CD4-positive, CD25-positive, alpha-beta regulatory T cell (primary cell): ENCODE results near the gene XAB2. TPM values are rescaled to one million over a fixed set of nuclear protein-coding genes. Genes with fewer than 3 reads are reported as not detected.

Experiments
- ATAC-seq, 2 donors: fragments of 150-1000 bp; cut with Tn5 transposase; one replicate each; pipeline ENCODE4 v1.10.0; 2021; ENCODE audit warnings: low read depth in 2 of 2, moderate number of reproducible peaks in 2 of 2, moderate library complexity in 1 of 2
- DNase-seq, 3 donors: peaks; one replicate each; pipeline versions ENCODE4 v3.0.0 to v3.0.0-alpha.2; 2012 to 2022; ENCODE audit warnings: mixed read lengths in 1 of 3
- H3K27ac ChIP-seq: one replicate; pipeline ENCODE4 v1.7.0; 2013; ENCODE audit warnings: mild to moderate bottlenecking, low read length; ENCODE audit not compliant: insufficient read depth, poor library complexity, severe bottlenecking
- H3K27me3 ChIP-seq: one replicate; pipeline ENCODE4 v1.7.0; 2013; ENCODE audit warnings: low read length; ENCODE audit not compliant: control insufficient read depth, insufficient read depth
- H3K36me3 ChIP-seq: one replicate; pipeline ENCODE4 v1.7.0; 2013; ENCODE audit warnings: mild to moderate bottlenecking, low read length, moderate library complexity; ENCODE audit not compliant: control insufficient read depth, insufficient read depth
- H3K4me1 ChIP-seq: 2 replicates; pipeline ENCODE4 v1.7.0; 2013; ENCODE audit warnings: mild to moderate bottlenecking, low read length; ENCODE audit not compliant: insufficient read depth, control insufficient read depth, poor library complexity, severe bottlenecking
- H3K4me3 ChIP-seq: one replicate; pipeline ENCODE4 v1.7.0; 2013; ENCODE audit warnings: low read depth, mild to moderate bottlenecking, low read length, moderate library complexity
- H3K9me3 ChIP-seq, 2 experiments: 1 replicate in 1 of 2; 2 replicates in 1 of 2; pipeline ENCODE4 v1.7.0; 2013; ENCODE audit warnings: low read length in 2 of 2, mild to moderate bottlenecking in 1 of 2, moderate library complexity in 1 of 2; ENCODE audit not compliant: control insufficient read depth in 2 of 2
- H3K27ac Mint-ChIP-seq, 3 donors: one replicate each; pipeline ENCODE4 v1.8.0; 2020 to 2022; ENCODE audit warnings: mild to moderate bottlenecking in 3 of 3, mixed read lengths in 3 of 3, moderate library complexity in 2 of 3
- H3K27me3 Mint-ChIP-seq: one replicate; pipeline ENCODE4 v1.8.0; 2022; ENCODE audit warnings: mild to moderate bottlenecking, mixed read lengths
- H3K36me3 Mint-ChIP-seq: one replicate; pipeline ENCODE4 v1.8.0; 2020; ENCODE audit warnings: mixed read lengths
- H3K4me1 Mint-ChIP-seq, 4 donors: one replicate each; pipeline ENCODE4 v1.8.0; 2020 to 2022; ENCODE audit warnings: mixed read lengths in 4 of 4, mild to moderate bottlenecking in 1 of 4
- H3K4me3 Mint-ChIP-seq, 4 donors: one replicate each; pipeline ENCODE4 v1.8.0; 2020 to 2022; ENCODE audit warnings: mild to moderate bottlenecking in 4 of 4, mixed read lengths in 4 of 4, moderate library complexity in 3 of 4
- H3K9me3 Mint-ChIP-seq, 7 donors: one replicate each; pipeline ENCODE4 v1.8.0; 2020 to 2022; ENCODE audit warnings: mixed read lengths in 7 of 7, mild to moderate bottlenecking in 3 of 7, moderate library complexity in 2 of 7
- polyA plus RNA-seq, 4 donors: library from polyadenylated mRNA; unstranded; fragments of 300-500 nt; fragmentation: Illumina TruSeq; gene quantifications; one replicate each; pipeline ENCODE4 v1.2.3, GENCODE V29; 2021
- total RNA-seq: library from RNA; stranded (reverse); gene quantifications from one replicate; pipeline ENCODE4 v1.2.3, GENCODE V29; 2022

The XAB2 gene
- total and polyA plus RNA-seq, 5 donors from 2014 or later = 7.7 to 62.5 (median 10.2) TPM

DNA sequence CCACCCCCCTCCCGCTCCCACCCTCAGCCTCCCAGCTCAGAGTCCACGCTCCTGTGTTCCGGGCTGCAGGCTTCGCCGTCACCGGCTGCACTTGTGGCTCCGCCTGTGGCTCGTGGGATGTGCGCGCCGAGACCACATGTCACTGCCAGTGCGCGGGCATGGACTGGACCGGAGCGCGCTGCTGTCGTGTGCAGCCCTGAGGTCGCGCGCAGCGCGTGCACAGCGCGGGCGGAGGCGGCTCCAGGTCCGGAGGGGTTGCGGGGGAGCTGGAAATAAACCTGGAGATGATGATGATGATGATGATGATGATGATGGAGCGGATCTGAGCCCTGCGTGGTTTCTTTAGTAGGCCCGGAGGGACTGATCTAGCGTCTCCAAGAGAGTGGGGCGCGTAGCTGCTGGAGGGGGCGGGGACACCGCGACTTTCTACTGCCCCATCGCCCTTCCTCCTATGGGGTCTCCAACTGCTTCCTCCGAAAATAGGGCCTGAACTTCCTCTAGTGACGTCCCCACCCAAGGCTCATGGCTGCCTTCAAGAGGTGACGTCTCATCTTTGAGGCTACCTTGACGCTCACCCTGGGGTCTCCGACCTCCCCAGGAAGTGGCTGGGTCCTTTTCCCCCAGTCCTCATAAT lies 40.9 kb upstream of the XAB2 start:
- no peaks in the 10 kb centered on the region for H3K36me3 ChIP-seq
- H3K9me3 Mint-ChIP-seq = no peaks in the 10 kb centered on the region
- no peaks in the 10 kb centered on the region for H3K36me3 Mint-ChIP-seq
- H3K27ac Mint-ChIP-seq = no peak overlapping the region
- H3K4me3 ChIP-seq = no peak overlapping the region
- DNase-seq (peak in 1 of 3 donors; percentile 39), ATAC-seq (peak in 1 of 2 donors; percentile 28)
- H3K27ac ChIP-seq = no peak overlapping the region
- no peaks in the 10 kb centered on the region for H3K27me3 ChIP-seq
- H3K4me1 Mint-ChIP-seq = peaks cover 2 to 11% (median 6%) of the 10 kb centered on the region in 4 donors
- peaks cover 49% of the 10 kb centered on the region for H3K27me3 Mint-ChIP-seq
- no peaks in the 10 kb centered on the region for H3K9me3 ChIP-seq
- H3K4me3 Mint-ChIP-seq = peak overlapping the region in 2 of 4 donors; percentile 50 to 62
- peaks cover 3% of the 10 kb centered on the region for H3K4me1 ChIP-seq

DNA sequence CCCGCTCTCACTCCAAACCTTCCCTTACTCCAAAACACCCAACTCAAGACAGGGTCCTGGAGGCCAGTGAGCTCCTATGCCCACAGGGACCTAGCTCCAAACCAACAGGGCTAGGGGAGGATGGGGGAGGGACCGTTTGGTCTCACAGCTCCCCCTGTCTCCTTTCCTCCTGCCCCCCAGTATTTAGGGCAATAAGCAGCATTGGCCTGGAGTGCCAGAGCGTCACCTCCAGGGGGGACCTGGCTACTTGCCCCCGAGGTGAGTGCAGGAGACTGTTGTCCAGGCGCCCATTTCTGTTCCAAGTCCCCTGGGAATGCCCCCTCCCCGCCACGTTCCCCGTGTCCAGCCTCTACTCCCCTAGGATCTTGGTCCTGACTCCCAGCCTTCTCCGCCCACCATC lies 40.3 kb upstream of the XAB2 start:
- peaks cover 2 to 11% (median 5%) of the 10 kb centered on the region in 4 donors for H3K4me1 Mint-ChIP-seq
- DNase-seq = no peak
- H3K4me3 Mint-ChIP-seq = peak overlapping the region in 1 of 4 donors; percentile 15
- Histone ChIP-seq H3K27me3 (no peaks in the 10 kb centered on the region), H3K36me3 (no peaks in the 10 kb centered on the region), H3K4me3 (no peak overlapping the region), H3K9me3 (no peaks in the 10 kb centered on the region), H3K27ac (no peak overlapping the region), H3K4me1 (peaks cover 3% of the 10 kb centered on the region)
- no peaks in the 10 kb centered on the region for H3K9me3 Mint-ChIP-seq
- H3K27ac Mint-ChIP-seq = no peak overlapping the region
- peaks cover 54% of the 10 kb centered on the region for H3K27me3 Mint-ChIP-seq
- no peak for ATAC-seq
- H3K36me3 Mint-ChIP-seq = no peaks in the 10 kb centered on the region

DNA sequence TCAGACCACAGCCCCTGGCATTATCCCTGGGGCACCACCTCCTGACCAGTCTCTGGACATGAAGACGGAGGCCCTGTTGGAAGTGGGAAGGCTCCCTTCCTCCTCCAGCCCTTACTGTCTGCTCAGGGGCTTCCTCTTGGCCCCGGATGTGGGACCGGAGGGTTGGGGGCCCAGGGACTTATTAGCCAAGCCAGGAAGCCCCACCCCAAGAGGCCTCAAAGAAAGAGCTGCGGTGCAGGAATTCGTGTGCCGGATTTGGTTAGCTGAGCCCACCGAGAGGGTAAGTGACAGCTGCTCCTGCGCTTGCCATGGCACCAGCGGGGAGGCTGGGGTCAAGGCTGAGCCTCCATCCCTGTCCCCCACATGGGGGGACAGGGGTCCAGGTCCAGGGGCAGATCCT lies 39.5 kb upstream of the XAB2 start, which contains the start of gene RETN:
Gene RETN, plus strand, starts transcription at position 208 of the 400 bp plus-strand sequence. CDS start 278 bp downstream, outside the sequence.
- H3K9me3 ChIP-seq = no peaks in the 10 kb centered on the region
- H3K27me3 ChIP-seq = no peaks in the 10 kb centered on the region
- no peaks in the 10 kb centered on the region for H3K36me3 Mint-ChIP-seq
- no peak within 1 kb of the TSS for H3K4me3 ChIP-seq
- peaks cover 0 to 7% (median 4%) of the 10 kb centered on the region in 4 donors for H3K4me1 Mint-ChIP-seq
- no peaks in the 10 kb centered on the region for H3K9me3 Mint-ChIP-seq
- no peaks in the 10 kb centered on the region for H3K36me3 ChIP-seq
- ATAC-seq (no peak), DNase-seq (no peak)
- H3K4me3 Mint-ChIP-seq = peak within 1 kb of the TSS in 1 of 4 donors; percentile 15
- no peak within 1 kb of the TSS for H3K27ac Mint-ChIP-seq
- peaks cover 3% of the 10 kb centered on the region for H3K4me1 ChIP-seq
- peaks cover 48% of the 10 kb centered on the region for H3K27me3 Mint-ChIP-seq
- H3K27ac ChIP-seq = no peak within 1 kb of the TSS

DNA sequence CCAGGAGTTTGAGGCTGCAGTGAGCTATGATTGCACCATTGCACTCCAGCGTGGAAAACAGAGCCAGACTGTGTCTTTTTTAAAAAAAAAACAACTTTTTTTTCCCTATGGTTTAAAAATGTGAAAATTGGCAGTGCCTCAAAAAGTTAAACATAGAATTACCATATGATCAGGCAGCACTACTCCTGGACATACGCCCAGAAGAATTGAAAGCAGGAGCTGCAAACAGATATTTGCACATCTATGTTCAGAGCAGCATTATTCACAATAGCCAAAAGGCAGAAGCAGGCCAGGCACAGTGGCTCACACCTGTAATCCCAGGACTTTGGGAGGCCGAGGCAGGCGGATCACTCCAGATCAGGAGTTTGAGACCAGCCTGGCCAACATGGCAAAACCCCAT lies 35.7 kb upstream of the XAB2 start:
- no peaks in the 10 kb centered on the region for H3K27me3 ChIP-seq
- DNase-seq (no peak), ATAC-seq (no peak)
- peaks cover under 1% of the 10 kb centered on the region for H3K4me1 ChIP-seq
- no peaks in the 10 kb centered on the region for H3K36me3 ChIP-seq
- Mint-ChIP-seq H3K9me3 (no peaks in the 10 kb centered on the region), H3K4me3 (no peak overlapping the region), H3K4me1 (peaks cover 0 to under 1% (median under 1%) of the 10 kb centered on the region in 4 donors), H3K27ac (no peak overlapping the region), H3K27me3 (peaks cover 29% of the 10 kb centered on the region), H3K36me3 (no peaks in the 10 kb centered on the region)
- H3K9me3 ChIP-seq = no peaks in the 10 kb centered on the region
- no peak overlapping the region for H3K4me3 ChIP-seq
- H3K27ac ChIP-seq = no peak overlapping the region

DNA sequence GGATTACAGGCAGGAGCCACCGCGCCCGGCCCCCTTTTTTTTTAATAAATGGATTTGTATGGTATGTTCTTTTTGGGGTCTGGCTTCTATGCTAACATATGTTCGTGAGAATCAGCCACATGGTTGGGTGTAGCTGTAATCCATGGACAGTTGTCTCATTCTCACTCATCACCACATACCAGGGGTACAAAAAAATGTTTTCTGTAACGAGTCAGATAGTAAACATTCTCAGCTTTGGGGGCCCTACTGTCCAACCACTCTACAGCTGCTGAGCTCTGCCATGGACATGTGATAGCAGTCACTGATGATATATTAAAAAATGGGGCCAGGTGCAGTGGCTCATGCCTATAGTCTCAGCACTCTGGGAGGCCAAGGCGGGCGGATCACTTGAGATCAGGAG lies 34.4 kb upstream of the XAB2 start:
- H3K27ac Mint-ChIP-seq = peak overlapping the region in 1 of 3 donors; percentile 56

DNA sequence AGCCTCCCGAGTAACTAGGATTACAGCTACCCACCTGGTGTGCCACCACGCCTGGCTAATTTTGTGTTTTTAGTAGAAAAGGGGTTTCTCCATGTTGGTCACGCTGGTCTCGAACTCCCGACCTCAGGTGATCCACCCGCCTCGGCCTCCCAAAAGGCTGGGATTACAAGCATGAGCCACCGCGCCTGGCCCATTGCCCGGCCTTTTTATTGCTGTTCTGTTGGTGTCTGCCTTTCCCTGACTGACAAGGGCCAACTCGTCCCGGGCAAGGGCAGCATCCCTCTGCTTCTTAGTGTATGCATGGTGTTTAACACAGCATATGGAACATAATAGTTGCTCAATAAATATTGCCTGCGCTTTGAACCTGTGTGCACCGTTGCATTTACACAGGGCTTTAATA lies 33.3 kb upstream of the XAB2 start:
- Histone ChIP-seq H3K9me3 (no peaks in the 10 kb centered on the region), H3K36me3 (no peaks in the 10 kb centered on the region), H3K4me3 (no peak overlapping the region), H3K4me1 (peaks cover 7% of the 10 kb centered on the region), H3K27ac (no peak overlapping the region), H3K27me3 (no peaks in the 10 kb centered on the region)
- Mint-ChIP-seq H3K27me3 (peaks cover 25% of the 10 kb centered on the region), H3K4me3 (peak overlapping the region in 1 of 4 donors; percentile 69), H3K9me3 (no peaks in the 10 kb centered on the region), H3K27ac (no peak overlapping the region), H3K4me1 (peaks cover 6 to 14% (median 8%) of the 10 kb centered on the region in 4 donors), H3K36me3 (no peaks in the 10 kb centered on the region)
- ATAC-seq (no peak), DNase-seq (no peak)

More for the DNA sequence above, 34.4 kb upstream of the XAB2 start:
- ATAC-seq (no peak), DNase-seq (no peak)
- Histone ChIP-seq H3K9me3 (no peaks in the 10 kb centered on the region), H3K36me3 (no peaks in the 10 kb centered on the region), H3K4me3 (no peak overlapping the region), H3K27me3 (no peaks in the 10 kb centered on the region), H3K4me1 (no peaks in the 10 kb centered on the region), H3K27ac (no peak overlapping the region)
- peaks cover 0 to 5% (median 0%) of the 10 kb centered on the region in 4 donors for H3K4me1 Mint-ChIP-seq
- H3K36me3 Mint-ChIP-seq = no peaks in the 10 kb centered on the region
- H3K9me3 Mint-ChIP-seq = no peaks in the 10 kb centered on the region
- peaks cover 25% of the 10 kb centered on the region for H3K27me3 Mint-ChIP-seq
- no peak overlapping the region for H3K4me3 Mint-ChIP-seq

DNA sequence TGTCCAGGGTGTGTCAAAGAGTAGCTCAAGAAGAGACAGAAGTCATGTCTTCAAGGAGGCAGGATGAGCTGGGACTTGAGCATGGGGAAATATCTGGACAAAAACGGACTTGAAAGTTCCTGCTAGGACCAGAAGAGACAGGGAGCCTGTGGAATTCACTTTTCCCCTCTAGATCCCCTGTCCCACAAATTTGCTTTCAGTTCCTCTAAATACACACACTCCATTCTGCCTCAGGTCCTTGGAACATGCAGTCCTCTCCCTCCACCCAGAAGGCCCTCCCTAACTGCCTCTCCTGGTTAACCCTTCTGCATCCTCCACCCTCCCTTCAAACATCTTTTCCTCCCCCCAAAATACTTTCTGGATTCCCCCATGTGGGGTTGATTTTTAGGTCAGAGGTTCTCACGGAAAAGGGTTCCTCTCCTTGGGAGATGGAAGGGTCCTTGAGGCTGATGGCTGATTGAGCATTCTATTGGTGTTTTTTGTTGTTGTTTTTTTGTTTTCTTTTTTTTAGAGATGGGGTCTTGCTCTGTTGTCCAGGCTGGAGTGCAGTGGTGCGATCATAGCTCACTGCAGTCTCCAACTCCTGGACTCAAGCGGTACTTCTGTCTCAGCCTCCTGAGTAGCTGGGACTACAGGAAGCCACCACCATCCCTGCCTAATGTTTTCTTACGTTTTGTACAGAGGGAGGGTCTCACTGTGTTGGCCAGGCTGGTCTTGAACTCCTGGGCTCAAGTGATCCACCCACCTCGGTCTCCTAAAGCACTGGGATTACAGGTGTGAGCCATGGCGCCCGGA lies 32.6 kb upstream of the XAB2 start:
- peak overlapping the region in 1 of 4 donors; percentile 38 for H3K4me3 Mint-ChIP-seq
- H3K9me3 Mint-ChIP-seq = no peaks in the 10 kb centered on the region
- H3K9me3 ChIP-seq = no peaks in the 10 kb centered on the region
- no peak for ATAC-seq
- H3K36me3 Mint-ChIP-seq = no peaks in the 10 kb centered on the region
- H3K4me1 Mint-ChIP-seq = peaks cover 6 to 21% (median 12%) of the 10 kb centered on the region in 4 donors
- no peak for DNase-seq
- no peak overlapping the region for H3K27ac ChIP-seq
- no peaks in the 10 kb centered on the region for H3K27me3 ChIP-seq
- H3K27me3 Mint-ChIP-seq = peaks cover 22% of the 10 kb centered on the region
- no peak overlapping the region for H3K4me3 ChIP-seq
- H3K27ac Mint-ChIP-seq = peak overlapping the region in 1 of 3 donors; percentile 64
- no peaks in the 10 kb centered on the region for H3K36me3 ChIP-seq
- peaks cover 14% of the 10 kb centered on the region for H3K4me1 ChIP-seq
